Stimulated activated CD8-positive, alpha-beta memory T cell treated with anti-CD3 and anti-CD28 coated beads, Interleukin-4, amount 100 ng/mL, for 24 hours (primary cell): ENCODE measurements around the gene MROH2A.

ENCODE experiments used
- DNase-seq: peaks from one replicate; pipeline ENCODE4 v3.0.0-alpha.2; 2020; ENCODE audit warnings: low read depth

The MROH2A gene

GRCh38 chr2:233766416-233766815 lies 11.7 kb upstream of the MROH2A start:
- no peak for DNase-seq

- DNase-seq: no peak
These were observed 10.1 kb upstream of the MROH2A start for GRCh38 chr2:233768076-233768475.

- DNase-seq: no peak
These were observed 8.9 kb upstream of the MROH2A start for GRCh38 chr2:233769260-233769659.

- DNase-seq: no peak
These were observed 6.0 kb upstream of the MROH2A start for GRCh38 chr2:233772153-233772552.

- no peak for DNase-seq
These were observed 5.5 kb upstream of the MROH2A start for GRCh38 chr2:233772583-233772982.

GRCh38 chr2:233773854-233774253 lies 4.3 kb upstream of the MROH2A start:
- DNase-seq: no peak

GRCh38 chr2:233775414-233775813 lies 2.7 kb upstream of the MROH2A start:
- DNase-seq: no peak

GRCh38 chr2:233779722-233780121 lies 1.6 kb downstream of the MROH2A start:
- DNase-seq: no peak

- no peak for DNase-seq
These were observed 2.6 kb downstream of the MROH2A start for GRCh38 chr2:233780771-233781170.

- no peak for DNase-seq
These were observed 11.4 kb downstream of the MROH2A start for GRCh38 chr2:233789554-233789953.

GRCh38 chr2:233791151-233791882 lies 13.2 kb downstream of the MROH2A start:
- no peak for DNase-seq

GRCh38 chr2:233791883-233792329 lies 13.8 kb downstream of the MROH2A start:
- no peak for DNase-seq

- no peak for DNase-seq
These were observed 14.6 kb downstream of the MROH2A start for GRCh38 chr2:233792720-233793119.

GRCh38 chr2:233793465-233794127 lies 15.5 kb downstream of the MROH2A start:
- DNase-seq: no peak

- DNase-seq: no peak
These were observed 16.1 kb downstream of the MROH2A start for GRCh38 chr2:233794128-233794658.

- no peak for DNase-seq
These were observed 17.6 kb downstream of the MROH2A start for GRCh38 chr2:233795735-233796171.

GRCh38 chr2:233796254-233796653 lies 18.1 kb downstream of the MROH2A start:
- DNase-seq: no peak

GRCh38 chr2:233798335-233799086 lies 20.4 kb downstream of the MROH2A start:
- no peak for DNase-seq

- no peak for DNase-seq
These were observed 21.0 kb downstream of the MROH2A start for GRCh38 chr2:233799087-233799665.

- DNase-seq: no peak
These were observed 21.6 kb downstream of the MROH2A start for GRCh38 chr2:233799716-233800115.

- no peak for DNase-seq
These were observed 22.1 kb downstream of the MROH2A start for GRCh38 chr2:233800208-233800607.
